Upper lobe of left lung (tissue), 4 donors: ENCODE measurements around the gene SIGLEC8.

Experiments used
- EP300 ChIP-seq, 4 donors: sonication (generic); formaldehyde crosslinking; IDR thresholded peaks; one replicate each; pipeline ENCODE4 v1.5.1; 2017; ENCODE audit warnings: antibody characterized with exemption in 4 of 4, control low read depth in 2 of 4
- POLR2A ChIP-seq, 4 donors: fragments of 450-650 bp; IDR thresholded peaks; one replicate each; pipeline ENCODE4 v1.5.1; 2016 to 2017; ENCODE audit warnings: antibody characterized with exemption in 4 of 4, mild to moderate bottlenecking in 2 of 4
- POLR2AphosphoS5 ChIP-seq, 2 donors: sonication (generic); formaldehyde crosslinking; IDR thresholded peaks; one replicate each; pipeline ENCODE4 v1.5.1; 2017; ENCODE audit warnings: antibody characterized with exemption in 2 of 2
- TF ChIP-seq, protein P1 (sequence below), 6 experiments: fragments of 450-650 bp in 4 of 6; fragments of 200-600 bp in 2 of 6; sonication (generic) in 2 of 6; IDR thresholded peaks; one replicate each; pipeline ENCODE4 v1.5.1; 2016 to 2019; ENCODE audit warnings: antibody characterized with exemption in 6 of 6

DNA sequence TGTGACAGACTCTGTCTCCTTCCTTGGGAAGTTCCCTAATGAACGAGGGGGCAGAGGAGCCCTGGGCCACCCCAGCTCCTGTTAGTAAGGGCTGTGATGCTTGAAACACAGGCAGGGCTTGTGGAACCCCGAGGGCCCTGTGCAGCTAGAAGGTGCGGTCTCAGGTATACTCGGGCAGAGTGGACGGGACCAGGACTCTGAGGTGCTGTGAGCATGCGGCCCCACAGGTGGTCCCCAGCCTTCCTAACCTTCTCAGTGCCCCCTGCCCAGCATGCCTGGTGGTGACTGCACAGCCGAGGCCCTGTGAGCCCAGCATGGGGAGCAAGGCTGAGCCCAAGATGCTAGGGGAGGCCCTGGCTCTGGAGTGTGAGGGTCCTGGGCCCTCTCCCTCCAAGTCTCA lies 4.0 kb upstream of the SIGLEC8 start:
- TF ChIP-seq, protein P1, sequence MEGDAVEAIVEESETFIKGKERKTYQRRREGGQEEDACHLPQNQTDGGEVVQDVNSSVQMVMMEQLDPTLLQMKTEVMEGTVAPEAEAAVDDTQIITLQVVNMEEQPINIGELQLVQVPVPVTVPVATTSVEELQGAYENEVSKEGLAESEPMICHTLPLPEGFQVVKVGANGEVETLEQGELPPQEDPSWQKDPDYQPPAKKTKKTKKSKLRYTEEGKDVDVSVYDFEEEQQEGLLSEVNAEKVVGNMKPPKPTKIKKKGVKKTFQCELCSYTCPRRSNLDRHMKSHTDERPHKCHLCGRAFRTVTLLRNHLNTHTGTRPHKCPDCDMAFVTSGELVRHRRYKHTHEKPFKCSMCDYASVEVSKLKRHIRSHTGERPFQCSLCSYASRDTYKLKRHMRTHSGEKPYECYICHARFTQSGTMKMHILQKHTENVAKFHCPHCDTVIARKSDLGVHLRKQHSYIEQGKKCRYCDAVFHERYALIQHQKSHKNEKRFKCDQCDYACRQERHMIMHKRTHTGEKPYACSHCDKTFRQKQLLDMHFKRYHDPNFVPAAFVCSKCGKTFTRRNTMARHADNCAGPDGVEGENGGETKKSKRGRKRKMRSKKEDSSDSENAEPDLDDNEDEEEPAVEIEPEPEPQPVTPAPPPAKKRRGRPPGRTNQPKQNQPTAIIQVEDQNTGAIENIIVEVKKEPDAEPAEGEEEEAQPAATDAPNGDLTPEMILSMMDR (IDR thresholded peaks at IDR 0.05), result no peak
- TF ChIP-seq POLR2A (IDR thresholded peaks at IDR 0.05) (no peak), POLR2AphosphoS5 (IDR thresholded peaks at IDR 0.05) (no peak), EP300 (IDR thresholded peaks at IDR 0.05) (no peak)
